Measurements from ENCODE around the gene SH3PXD2A. TPM values are rescaled to one million over a fixed set of nuclear protein-coding genes. Genes with fewer than 3 reads are reported as not detected.

Gene SH3PXD2A
- total RNA-seq, 1 donor from 2014 or later, result 2.3 TPM

GRCh38 chr10:103720328-103720963 lies 134.9 kb downstream of the SH3PXD2A start:
- Mint-ChIP-seq H3K4me1 (peaks cover 3% of the 10 kb centered on the region), H3K4me3 (no peak overlapping the region), H3K27ac (no peak overlapping the region), H3K9me3 (no peaks in the 10 kb centered on the region), H3K27me3 (ENCODE audit: insufficient read depth, low read depth) (peaks cover 3% of the 10 kb centered on the region), H3K36me3 (peaks cover 2% of the 10 kb centered on the region)
- no peaks in the 10 kb centered on the region for H3K27me3 ChIP-seq
- H3F3A ChIP-seq (ENCODE audit: low read depth), result no peaks in the 10 kb centered on the region
- H3K9ac ChIP-seq, result no peak overlapping the region
- no peak overlapping the region for H3K27ac ChIP-seq
- no peaks in the 10 kb centered on the region for H3K36me3 ChIP-seq
- TF ChIP-seq, protein P1, sequence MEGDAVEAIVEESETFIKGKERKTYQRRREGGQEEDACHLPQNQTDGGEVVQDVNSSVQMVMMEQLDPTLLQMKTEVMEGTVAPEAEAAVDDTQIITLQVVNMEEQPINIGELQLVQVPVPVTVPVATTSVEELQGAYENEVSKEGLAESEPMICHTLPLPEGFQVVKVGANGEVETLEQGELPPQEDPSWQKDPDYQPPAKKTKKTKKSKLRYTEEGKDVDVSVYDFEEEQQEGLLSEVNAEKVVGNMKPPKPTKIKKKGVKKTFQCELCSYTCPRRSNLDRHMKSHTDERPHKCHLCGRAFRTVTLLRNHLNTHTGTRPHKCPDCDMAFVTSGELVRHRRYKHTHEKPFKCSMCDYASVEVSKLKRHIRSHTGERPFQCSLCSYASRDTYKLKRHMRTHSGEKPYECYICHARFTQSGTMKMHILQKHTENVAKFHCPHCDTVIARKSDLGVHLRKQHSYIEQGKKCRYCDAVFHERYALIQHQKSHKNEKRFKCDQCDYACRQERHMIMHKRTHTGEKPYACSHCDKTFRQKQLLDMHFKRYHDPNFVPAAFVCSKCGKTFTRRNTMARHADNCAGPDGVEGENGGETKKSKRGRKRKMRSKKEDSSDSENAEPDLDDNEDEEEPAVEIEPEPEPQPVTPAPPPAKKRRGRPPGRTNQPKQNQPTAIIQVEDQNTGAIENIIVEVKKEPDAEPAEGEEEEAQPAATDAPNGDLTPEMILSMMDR (IDR thresholded peaks at IDR 0.05), result no peak
- TF ChIP-seq EZH2 (IDR thresholded peaks at IDR 0.05) (no peak), EZH2phosphoT487 (IDR thresholded peaks at IDR 0.05) (no peak)
- no peaks in the 10 kb centered on the region for H4K20me1 ChIP-seq (ENCODE audit: low read depth)
- no peak overlapping the region for H2AFZ ChIP-seq (replicated peaks)
- H3K4me1 ChIP-seq, result peaks cover 3% of the 10 kb centered on the region
- H3K9me3 ChIP-seq (ENCODE audit: low read depth), result no peaks in the 10 kb centered on the region
- no peak overlapping the region for H3K4me2 ChIP-seq
- H3K79me2 ChIP-seq (ENCODE audit: low read depth), result no peaks in the 10 kb centered on the region
- no peak overlapping the region for H3K4me3 ChIP-seq
- DNase-seq (ENCODE audit: low spot score), result no peak

DNA sequence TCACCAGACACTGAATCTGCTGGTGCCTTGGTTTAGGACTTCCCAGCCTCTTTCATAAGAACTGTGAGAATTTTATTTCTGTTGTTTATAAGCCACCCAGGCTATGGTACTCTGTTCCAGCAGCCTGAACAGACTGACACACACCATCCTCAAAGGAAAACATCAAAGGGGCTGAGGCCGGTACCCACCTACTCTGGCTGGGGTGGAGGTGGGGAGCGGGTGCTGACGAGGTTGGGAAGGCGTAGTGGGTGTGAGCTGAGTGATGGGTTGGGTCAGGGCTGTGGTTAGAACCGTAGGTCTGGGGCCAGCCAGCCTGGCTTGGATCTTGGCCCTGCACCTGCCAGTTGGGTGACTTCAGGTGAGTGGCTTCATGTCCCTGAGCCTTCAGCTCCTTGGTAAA lies 136.3 kb downstream of the SH3PXD2A start:
- Histone ChIP-seq H4K20me1 (ENCODE audit: low read depth) (no peaks in the 10 kb centered on the region), H3K9me3 (ENCODE audit: low read depth) (no peaks in the 10 kb centered on the region), H3K9ac (no peak overlapping the region), H3K36me3 (no peaks in the 10 kb centered on the region), H3F3A (ENCODE audit: low read depth) (no peaks in the 10 kb centered on the region), H3K4me1 (peaks cover 3% of the 10 kb centered on the region), H3K27ac (no peak overlapping the region), H3K4me3 (no peak overlapping the region), H3K4me2 (no peak overlapping the region), H2AFZ (replicated peaks) (no peak overlapping the region), H3K27me3 (no peaks in the 10 kb centered on the region), H3K79me2 (ENCODE audit: low read depth) (no peaks in the 10 kb centered on the region)
- Mint-ChIP-seq H3K36me3 (peaks cover 2% of the 10 kb centered on the region), H3K4me1 (peaks cover 3% of the 10 kb centered on the region), H3K4me3 (no peak overlapping the region), H3K9me3 (no peaks in the 10 kb centered on the region), H3K27ac (no peak overlapping the region), H3K27me3 (ENCODE audit: insufficient read depth, low read depth) (peaks cover 3% of the 10 kb centered on the region)
- no peak for DNase-seq (ENCODE audit: low spot score)
- TF ChIP-seq EZH2 (IDR thresholded peaks at IDR 0.05) (no peak), EZH2phosphoT487 (IDR thresholded peaks at IDR 0.05) (no peak)
- TF ChIP-seq, protein P1 (IDR thresholded peaks at IDR 0.05), result no peak

GRCh38 chr10:103718247-103718620 lies 137.1 kb downstream of the SH3PXD2A start:
- H3F3A ChIP-seq (ENCODE audit: low read depth), result no peaks in the 10 kb centered on the region
- no peaks in the 10 kb centered on the region for H3K27me3 ChIP-seq
- H3K4me1 ChIP-seq, result peaks cover 3% of the 10 kb centered on the region
- no peaks in the 10 kb centered on the region for H3K36me3 ChIP-seq
- Mint-ChIP-seq H3K9me3 (no peaks in the 10 kb centered on the region), H3K27me3 (ENCODE audit: insufficient read depth, low read depth) (peaks cover 3% of the 10 kb centered on the region), H3K36me3 (peaks cover 2% of the 10 kb centered on the region), H3K4me3 (no peak overlapping the region), H3K4me1 (peaks cover 6% of the 10 kb centered on the region), H3K27ac (no peak overlapping the region)
- DNase-seq (ENCODE audit: low spot score), result no peak
- no peak overlapping the region for H3K9ac ChIP-seq
- no peak overlapping the region for H3K27ac ChIP-seq
- H3K9me3 ChIP-seq (ENCODE audit: low read depth), result no peaks in the 10 kb centered on the region
- H2AFZ ChIP-seq (replicated peaks), result no peak overlapping the region
- no peak overlapping the region for H3K4me2 ChIP-seq
- no peaks in the 10 kb centered on the region for H4K20me1 ChIP-seq (ENCODE audit: low read depth)
- H3K79me2 ChIP-seq (ENCODE audit: low read depth), result no peaks in the 10 kb centered on the region
- TF ChIP-seq, protein P1 (IDR thresholded peaks at IDR 0.05), result no peak
- TF ChIP-seq EZH2 (IDR thresholded peaks at IDR 0.05) (no peak), EZH2phosphoT487 (IDR thresholded peaks at IDR 0.05) (no peak)
- H3K4me3 ChIP-seq, result no peak overlapping the region

All from neural progenitor cell (in vitro differentiated cells).